GM12865 (cell line): Measurements from ENCODE around the gene ABCB1.
A peak's percentile ranks its signal among the peaks of the same experiment; 100 is the strongest.

Source experiments
- DNase-seq: peaks from one replicate; pipeline ENCODE4 v3.0.0; 2010; ENCODE audit warnings: low read depth
- H3K4me3 ChIP-seq: 2 replicates; pipeline ENCODE4 v1.5.1; 2011; ENCODE audit warnings: mild to moderate bottlenecking, low read depth, low read length, control low read depth
- TF ChIP-seq, protein P1 (sequence below): IDR thresholded peaks from 2 replicates; pipeline ENCODE4 v1.5.1; 2011; ENCODE audit warnings: low read length, control low read depth, low read depth, inconsistent platforms; ENCODE audit not compliant: insufficient read depth; ENCODE audit errors: missing control alignments

ABCB1 gene

DNA sequence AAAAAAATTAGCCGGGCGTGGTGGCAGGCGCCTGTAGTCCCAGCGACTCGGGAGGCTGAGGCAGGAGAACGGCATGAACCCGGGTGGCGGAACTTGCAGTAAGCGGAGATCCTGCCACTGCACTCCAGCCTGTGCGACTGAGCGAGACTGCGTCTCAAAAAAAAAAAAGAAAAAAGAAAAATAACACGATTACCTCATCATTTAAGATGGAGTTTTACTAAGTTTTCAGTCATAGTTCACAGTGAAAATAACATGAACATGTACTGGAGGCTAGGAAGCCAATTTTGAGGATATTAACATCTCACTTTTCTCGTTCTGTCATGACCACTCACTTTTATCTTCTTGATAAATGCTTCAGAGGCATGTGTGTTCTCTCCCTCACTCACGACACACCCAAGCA is 24.4 kb upstream of the ABCB1 start:
- no peak overlapping the region for H3K4me3 ChIP-seq
- DNase-seq: no peak
- TF ChIP-seq, protein P1, sequence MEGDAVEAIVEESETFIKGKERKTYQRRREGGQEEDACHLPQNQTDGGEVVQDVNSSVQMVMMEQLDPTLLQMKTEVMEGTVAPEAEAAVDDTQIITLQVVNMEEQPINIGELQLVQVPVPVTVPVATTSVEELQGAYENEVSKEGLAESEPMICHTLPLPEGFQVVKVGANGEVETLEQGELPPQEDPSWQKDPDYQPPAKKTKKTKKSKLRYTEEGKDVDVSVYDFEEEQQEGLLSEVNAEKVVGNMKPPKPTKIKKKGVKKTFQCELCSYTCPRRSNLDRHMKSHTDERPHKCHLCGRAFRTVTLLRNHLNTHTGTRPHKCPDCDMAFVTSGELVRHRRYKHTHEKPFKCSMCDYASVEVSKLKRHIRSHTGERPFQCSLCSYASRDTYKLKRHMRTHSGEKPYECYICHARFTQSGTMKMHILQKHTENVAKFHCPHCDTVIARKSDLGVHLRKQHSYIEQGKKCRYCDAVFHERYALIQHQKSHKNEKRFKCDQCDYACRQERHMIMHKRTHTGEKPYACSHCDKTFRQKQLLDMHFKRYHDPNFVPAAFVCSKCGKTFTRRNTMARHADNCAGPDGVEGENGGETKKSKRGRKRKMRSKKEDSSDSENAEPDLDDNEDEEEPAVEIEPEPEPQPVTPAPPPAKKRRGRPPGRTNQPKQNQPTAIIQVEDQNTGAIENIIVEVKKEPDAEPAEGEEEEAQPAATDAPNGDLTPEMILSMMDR: no peak

DNA sequence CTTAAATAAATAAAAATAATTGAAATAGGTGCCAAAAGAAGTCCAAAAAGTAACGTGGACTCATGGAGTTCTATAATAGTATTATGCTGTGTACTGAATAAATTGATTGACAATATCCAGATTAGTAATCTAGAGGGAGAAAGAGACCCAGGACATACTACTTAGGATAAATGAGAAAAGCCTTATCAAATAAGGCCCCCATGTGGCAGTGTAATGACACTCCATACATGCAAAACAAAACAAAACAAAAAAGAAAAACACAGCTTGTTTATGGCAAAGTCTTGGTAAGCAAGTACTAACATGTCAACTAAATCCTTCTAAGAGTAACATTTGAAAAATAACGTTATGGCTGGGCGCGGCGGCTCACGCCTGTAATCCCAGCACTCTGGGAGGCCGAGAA is 23.9 kb upstream of the ABCB1 start:
- DNase-seq: peak; percentile 9
- TF ChIP-seq, protein P1: peak; percentile 6
- no peak overlapping the region for H3K4me3 ChIP-seq

DNA sequence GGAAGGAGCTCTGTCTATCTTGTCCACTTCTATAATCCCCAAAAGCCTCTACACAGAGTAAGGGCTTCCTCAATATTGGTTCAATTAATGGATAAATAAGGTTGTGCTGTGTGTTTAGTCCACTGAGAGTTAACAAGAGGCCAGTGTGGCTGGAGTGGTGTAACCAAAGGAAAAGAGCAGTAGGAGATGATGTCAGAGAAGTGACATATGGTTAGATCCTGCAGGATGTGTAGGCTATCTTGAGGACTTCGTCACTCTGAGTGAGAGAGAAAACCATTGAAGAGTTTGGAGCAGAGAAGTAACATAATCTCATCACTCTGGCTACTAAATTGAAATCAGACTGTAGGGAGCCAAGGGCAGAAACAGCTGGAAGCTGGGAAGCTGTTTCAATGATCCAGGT is 14.5 kb upstream of the ABCB1 start:
- TF ChIP-seq, protein P1: no peak

DNA sequence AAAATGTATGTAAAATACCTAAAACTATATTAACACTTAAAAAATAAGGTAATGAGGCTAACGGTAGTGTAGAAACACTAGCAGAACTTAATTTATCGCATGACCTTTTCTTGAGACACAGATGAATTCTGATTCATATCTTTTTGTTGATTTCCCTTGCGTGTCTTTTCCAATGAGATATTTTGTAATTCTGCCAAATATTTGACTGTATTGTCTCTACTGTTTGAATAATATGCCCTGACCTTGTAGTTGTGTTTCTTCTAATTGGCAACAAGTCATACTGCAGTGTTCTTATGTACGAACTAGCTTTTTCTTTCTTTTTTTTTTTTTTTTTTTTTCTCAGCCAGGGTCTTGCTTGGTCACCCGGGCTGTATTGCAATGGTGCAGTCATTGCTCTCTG is 9.2 kb upstream of the ABCB1 start:
- H3K4me3 ChIP-seq: no peak overlapping the region
- DNase-seq: no peak
- TF ChIP-seq, protein P1: no peak

More for the DNA sequence above, 14.5 kb upstream of the ABCB1 start:
- DNase-seq: no peak
- H3K4me3 ChIP-seq: no peak overlapping the region

DNA sequence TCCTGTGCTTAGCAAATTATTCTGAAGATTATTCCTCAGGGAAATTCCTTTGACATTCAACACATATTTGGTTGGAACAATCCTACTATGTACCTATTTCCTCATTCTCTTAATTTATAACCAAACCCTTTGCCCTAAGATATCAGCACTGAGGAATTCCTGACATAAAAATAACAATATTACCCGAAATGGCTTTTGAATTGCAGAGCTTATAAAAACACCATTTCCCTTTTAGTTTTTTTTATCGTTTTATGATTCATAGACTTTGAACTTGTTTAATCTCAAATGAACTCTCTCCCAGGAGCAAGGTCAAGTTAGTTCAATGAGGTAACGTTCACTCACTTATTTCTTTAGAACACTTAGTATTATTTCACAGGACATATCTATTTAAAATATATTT is 7.7 kb upstream of the ABCB1 start:
- TF ChIP-seq, protein P1: no peak
- no peak overlapping the region for H3K4me3 ChIP-seq
- DNase-seq: no peak

DNA sequence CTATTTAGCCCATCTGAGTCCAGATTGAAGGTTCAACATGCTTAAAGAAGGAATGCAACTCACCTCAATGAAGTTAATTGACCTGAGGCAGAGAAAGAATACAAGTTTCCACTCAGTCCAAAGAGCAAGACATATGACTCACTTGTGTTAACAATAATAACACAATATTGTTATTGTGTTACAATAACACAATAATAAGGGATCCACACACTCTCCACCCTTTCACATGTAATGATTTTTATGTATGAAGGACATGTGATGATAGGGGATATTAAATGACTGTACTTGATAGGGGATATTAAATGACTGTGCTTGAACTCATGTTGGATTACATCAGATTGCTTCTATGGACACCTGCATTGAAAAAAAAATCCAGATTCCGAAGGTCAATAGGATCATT is 3.6 kb upstream of the ABCB1 start:
- no peak for DNase-seq
- H3K4me3 ChIP-seq: no peak overlapping the region
- TF ChIP-seq, protein P1: no peak

DNA sequence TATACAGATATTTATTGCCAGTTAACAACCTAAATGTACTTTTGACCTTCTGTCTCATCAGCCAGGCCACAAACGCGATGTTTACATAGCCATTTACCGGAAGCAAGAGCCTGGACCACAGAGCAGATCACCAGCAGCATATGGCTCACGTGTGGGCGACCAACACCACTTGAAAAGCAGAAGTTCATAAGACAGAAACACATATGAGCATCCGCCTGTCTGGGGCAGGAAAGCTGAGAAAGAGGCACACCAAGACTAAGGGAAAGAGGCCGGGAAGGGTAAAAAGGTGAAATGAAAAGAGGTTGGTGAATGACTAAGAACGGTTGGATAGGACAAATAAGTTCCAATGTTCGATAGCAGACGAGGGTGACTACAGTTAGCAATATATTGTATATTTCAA is 1.3 kb downstream of the ABCB1 start:
- peak; percentile 91 for DNase-seq
- TF ChIP-seq, protein P1: no peak
- no peak overlapping the region; the same call in 1 of the 2 replicates for H3K4me3 ChIP-seq
